Endodermal cell (in vitro differentiated cells): ENCODE results near the gene IL20. TPM values are rescaled to one million over a fixed set of nuclear protein-coding genes. Genes with fewer than 3 reads are reported as not detected.

Source experiments
- DNase-seq: peaks from one replicate; pipeline ENCODE4 v3.0.0-alpha.2; 2017
- H3K27ac ChIP-seq: 2 replicates; pipeline ENCODE4 v1.5.1; 2013; ENCODE audit warnings: mild to moderate bottlenecking, low read depth, low read length, moderate library complexity
- H3K27me3 ChIP-seq: 2 replicates; pipeline ENCODE4 v1.6.1; 2013; ENCODE audit warnings: mild to moderate bottlenecking, low read length, moderate library complexity; ENCODE audit not compliant: insufficient read depth, control insufficient read depth, poor library complexity, severe bottlenecking
- H3K36me3 ChIP-seq: 2 replicates; pipeline ENCODE4 v1.7.0; 2013; ENCODE audit warnings: mild to moderate bottlenecking, low read length, moderate library complexity; ENCODE audit not compliant: control insufficient read depth, insufficient read depth
- H3K4me1 ChIP-seq: one replicate; pipeline ENCODE4 v1.7.0; 2013; ENCODE audit warnings: low read length; ENCODE audit not compliant: control insufficient read depth, insufficient read depth
- H3K4me3 ChIP-seq: 2 replicates; pipeline ENCODE4 v1.5.1; 2013; ENCODE audit warnings: mild to moderate bottlenecking, low read length, moderate library complexity
- H3K9ac ChIP-seq: 2 replicates; pipeline ENCODE4 v1.6.1; 2013; ENCODE audit warnings: mild to moderate bottlenecking, low read length, moderate library complexity; ENCODE audit not compliant: poor library complexity, severe bottlenecking; ENCODE audit errors: extremely low read depth
- H3K9me3 ChIP-seq: 2 replicates; pipeline ENCODE4 v1.6.1; 2013; ENCODE audit warnings: mild to moderate bottlenecking, low read length, moderate library complexity; ENCODE audit not compliant: control insufficient read depth
- H3K27ac Mint-ChIP-seq: 2 replicates; pipeline ENCODE4 v1.8.0; 2020; ENCODE audit warnings: mixed read lengths
- H3K27me3 Mint-ChIP-seq: 2 replicates; pipeline ENCODE4 v1.8.0; 2021; ENCODE audit warnings: mild to moderate bottlenecking, mixed read lengths; ENCODE audit not compliant: insufficient read depth
- H3K36me3 Mint-ChIP-seq: 2 replicates; pipeline ENCODE4 v1.8.0; 2020; ENCODE audit warnings: low read depth, mixed read lengths
- H3K4me1 Mint-ChIP-seq: 2 replicates; pipeline ENCODE4 v1.8.0; 2020; ENCODE audit warnings: mixed read lengths
- H3K4me3 Mint-ChIP-seq: 2 replicates; pipeline ENCODE4 v1.8.0; 2020; ENCODE audit warnings: mild to moderate bottlenecking, moderate library complexity, mixed read lengths
- H3K9me3 Mint-ChIP-seq: 2 replicates; pipeline ENCODE4 v1.8.0; 2020; ENCODE audit warnings: mild to moderate bottlenecking, mixed read lengths
- WGBS, 2 experiments: methylation state at CpG; one replicate each; pipeline versions ENCODE4 v1.1.5 to v1.1.7; 2013; ENCODE audit warnings: missing lambda C conversion rate in 2 of 2, mixed read lengths in 1 of 2; ENCODE audit not compliant: insufficient coverage in 1 of 2, insufficient read length in 1 of 2; 5-methylcytosine and 5-hydroxymethylcytosine counted together
- total RNA-seq, 2 donors: library from RNA; stranded (reverse); fragmentation: NEBNext Ultra II Directional in 1 of 2; extraction: Animal tissue kit (Norgen Biotek cat#: 25700) in 1 of 2; gene quantifications; 2 replicates in 1 of 2; 3 replicates in 1 of 2; pipeline ENCODE4 v1.2.1, GENCODE V29; 2021
- TF ChIP-seq, protein P1 (sequence below): fragments of 200-600 bp; sonication (generic); conservative IDR thresholded peaks from 2 replicates; pipeline ENCODE4 v1.5.0; 2021; ENCODE audit warnings: antibody characterized with exemption, mild to moderate bottlenecking

Gene IL20
- total RNA-seq, 2 donors from 2014 or later: not detected

DNA sequence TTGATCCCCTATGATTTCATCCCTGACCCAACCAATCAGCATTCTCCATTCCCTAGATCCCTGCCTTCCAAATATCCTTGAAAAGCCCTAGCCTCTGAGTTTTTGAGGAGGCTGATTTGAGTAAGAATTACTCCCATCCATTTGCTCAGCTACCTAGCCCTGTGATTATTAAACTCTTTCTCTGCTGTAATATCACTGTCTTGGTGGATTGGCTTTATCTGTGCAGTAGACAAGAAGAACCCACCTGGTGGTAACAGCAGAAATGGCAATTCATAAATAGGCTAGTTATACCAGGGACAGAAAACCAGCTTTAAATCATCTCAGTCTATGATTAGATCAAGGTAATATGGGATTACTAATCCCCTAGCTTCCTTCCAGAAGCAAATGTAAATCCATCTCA is 13.0 kb downstream of the IL20 start:
- H3K9me3 ChIP-seq: peaks cover 24% of the 10 kb centered on the region
- Mint-ChIP-seq H3K4me1 (no peaks in the 10 kb centered on the region), H3K27me3 (peaks cover 2% of the 10 kb centered on the region), H3K4me3 (no peak overlapping the region), H3K9me3 (peaks cover 41% of the 10 kb centered on the region), H3K27ac (no peak overlapping the region), H3K36me3 (no peaks in the 10 kb centered on the region)
- no peak overlapping the region for H3K9ac ChIP-seq
- H3K4me3 ChIP-seq: no peak overlapping the region
- H3K27ac ChIP-seq: no peak overlapping the region
- H3K27me3 ChIP-seq: no peaks in the 10 kb centered on the region
- TF ChIP-seq, protein P1, sequence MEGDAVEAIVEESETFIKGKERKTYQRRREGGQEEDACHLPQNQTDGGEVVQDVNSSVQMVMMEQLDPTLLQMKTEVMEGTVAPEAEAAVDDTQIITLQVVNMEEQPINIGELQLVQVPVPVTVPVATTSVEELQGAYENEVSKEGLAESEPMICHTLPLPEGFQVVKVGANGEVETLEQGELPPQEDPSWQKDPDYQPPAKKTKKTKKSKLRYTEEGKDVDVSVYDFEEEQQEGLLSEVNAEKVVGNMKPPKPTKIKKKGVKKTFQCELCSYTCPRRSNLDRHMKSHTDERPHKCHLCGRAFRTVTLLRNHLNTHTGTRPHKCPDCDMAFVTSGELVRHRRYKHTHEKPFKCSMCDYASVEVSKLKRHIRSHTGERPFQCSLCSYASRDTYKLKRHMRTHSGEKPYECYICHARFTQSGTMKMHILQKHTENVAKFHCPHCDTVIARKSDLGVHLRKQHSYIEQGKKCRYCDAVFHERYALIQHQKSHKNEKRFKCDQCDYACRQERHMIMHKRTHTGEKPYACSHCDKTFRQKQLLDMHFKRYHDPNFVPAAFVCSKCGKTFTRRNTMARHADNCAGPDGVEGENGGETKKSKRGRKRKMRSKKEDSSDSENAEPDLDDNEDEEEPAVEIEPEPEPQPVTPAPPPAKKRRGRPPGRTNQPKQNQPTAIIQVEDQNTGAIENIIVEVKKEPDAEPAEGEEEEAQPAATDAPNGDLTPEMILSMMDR: peak; percentile 61
- H3K4me1 ChIP-seq: no peaks in the 10 kb centered on the region
- no peak for DNase-seq
- H3K36me3 ChIP-seq: no peaks in the 10 kb centered on the region

DNA sequence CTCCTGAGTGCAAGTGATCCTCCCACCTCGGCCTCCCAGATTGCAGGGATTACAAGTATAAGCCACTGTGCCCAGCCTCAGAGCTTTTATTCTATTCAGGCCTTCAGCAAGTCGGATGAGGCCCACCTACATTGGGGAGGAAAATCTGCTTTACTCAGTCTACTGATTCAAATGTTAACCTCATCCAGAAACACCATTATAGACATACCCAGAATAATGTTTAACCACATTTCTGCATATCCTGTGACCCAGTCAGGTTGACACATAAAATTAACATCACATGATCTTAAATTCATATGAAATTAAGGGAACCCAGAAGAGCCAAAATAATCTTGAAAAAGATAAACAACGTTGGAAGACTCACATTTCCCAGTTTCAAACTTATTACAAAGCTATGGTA is 14.9 kb downstream of the IL20 start:
- Mint-ChIP-seq H3K27ac (no peak overlapping the region), H3K36me3 (no peaks in the 10 kb centered on the region), H3K4me1 (no peaks in the 10 kb centered on the region), H3K4me3 (no peak overlapping the region), H3K9me3 (peaks cover 38% of the 10 kb centered on the region), H3K27me3 (peaks cover 5% of the 10 kb centered on the region)
- no peaks in the 10 kb centered on the region for H3K4me1 ChIP-seq
- no peak overlapping the region for H3K4me3 ChIP-seq
- TF ChIP-seq, protein P1: no peak
- H3K9ac ChIP-seq: no peak overlapping the region
- no peaks in the 10 kb centered on the region for H3K36me3 ChIP-seq
- 77 to 88% methylated on average over 3 of the region's 3 CpGs for WGBS, 2 experiments
- H3K27ac ChIP-seq: no peak overlapping the region
- no peaks in the 10 kb centered on the region for H3K27me3 ChIP-seq
- peaks cover 24% of the 10 kb centered on the region for H3K9me3 ChIP-seq
- DNase-seq: no peak

DNA sequence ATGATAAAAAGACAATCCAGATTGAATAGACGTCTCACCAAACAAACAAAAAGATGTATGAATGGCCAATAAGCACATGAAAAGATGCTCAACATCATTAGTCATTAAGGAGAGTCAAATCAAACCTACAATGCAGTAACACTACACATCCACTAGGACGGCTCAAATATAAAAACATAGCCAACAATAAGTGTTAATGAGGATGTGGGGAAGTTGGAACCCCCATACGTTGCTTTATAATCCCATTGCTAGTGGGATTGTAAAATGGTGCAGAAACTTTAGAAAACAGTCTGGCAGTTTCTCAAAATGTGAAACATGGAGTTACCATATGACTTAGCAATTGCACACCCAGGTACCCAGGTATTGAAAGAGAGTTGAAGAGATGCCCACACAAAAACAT is 17.1 kb downstream of the IL20 start:
- no peak overlapping the region for H3K4me3 Mint-ChIP-seq
- H3K4me1 Mint-ChIP-seq: no peaks in the 10 kb centered on the region
- H3K27ac ChIP-seq: no peak overlapping the region
- WGBS, 2 experiments: 82 to 83% methylated on average over 2 of the region's 3 CpGs
- H3K36me3 ChIP-seq: no peaks in the 10 kb centered on the region
- DNase-seq: no peak
- TF ChIP-seq, protein P1: peak; percentile 66
- no peaks in the 10 kb centered on the region for H3K4me1 ChIP-seq
- H3K9me3 ChIP-seq: peaks cover 22% of the 10 kb centered on the region
- H3K27me3 Mint-ChIP-seq: peaks cover 5% of the 10 kb centered on the region
- peaks cover 22% of the 10 kb centered on the region for H3K9me3 Mint-ChIP-seq
- no peak overlapping the region for H3K4me3 ChIP-seq
- no peak overlapping the region for H3K9ac ChIP-seq
- H3K36me3 Mint-ChIP-seq: no peaks in the 10 kb centered on the region
- H3K27me3 ChIP-seq: no peaks in the 10 kb centered on the region
- no peak overlapping the region for H3K27ac Mint-ChIP-seq
